HepG2 (cell line): Measurements from ENCODE around the gene OSBPL10. TPM values are rescaled to one million over a fixed set of nuclear protein-coding genes. Genes with fewer than 3 reads are reported as not detected.

Experiments used
- ATAC-seq: fragments of 200-7000 bp; cut with Tn5 transposase; 3 replicates; pipeline ENCODE4 v1.9.1; 2020; ENCODE audit warnings: mild to moderate bottlenecking, moderate library complexity
- BruUV-seq: library from RNA; stranded (reverse); fragments of 400-500 nt; replicated peaks from 2 replicates; lab custom pipeline; 2021; lab: Mats Ljungman, UMichigan
- CTCF ChIA-PET: fragments of 300-600 bp; formaldehyde crosslinking; extraction: SDS; loops from one replicate; lab custom pipeline; 2021; ENCODE audit warnings: low total read pairs, inconsistent platforms, low intra/inter-chr PET ratio; lab: Yijun Ruan, JAX
- POLR2A ChIA-PET: fragments of 350-600 bp; sonication (Branson Sonifier 250); formaldehyde crosslinking; loops from one replicate; lab custom pipeline; 2020; ENCODE audit warnings: antibody characterized with exemption, inconsistent platforms; lab: Yijun Ruan, JAX
- DNase-seq: peaks from one replicate; pipeline ENCODE4 v3.0.0-alpha.2; 2015; ENCODE audit warnings: low spot score
- FAIRE-seq: peaks from 3 replicates; lab custom pipeline; 2011; peaks lifted over from hg19 to GRCh38; lab: Jason Lieb, UNC
- H2AFZ ChIP-seq: one replicate; pipeline ENCODE4 v1.6.1; 2011; ENCODE audit warnings: low read length, inconsistent platforms
- H3K27ac ChIP-seq: fragments of 300-600 bp; 3 replicates; pipeline ENCODE4 v1.8.0; 2011; ENCODE audit warnings: mixed run types, mild to moderate bottlenecking, mixed read lengths, low read length, inconsistent platforms; ENCODE audit not compliant: insufficient read depth; ENCODE audit errors: extremely low read length
- H3K27me3 ChIP-seq, 2 experiments: fragments of 200-600 bp in 1 of 2; 2 replicates in 1 of 2; 3 replicates in 1 of 2; pipeline versions ENCODE4 v1.6.0 to v1.8.0; 2011; ENCODE audit warnings: low read length in 2 of 2, mild to moderate bottlenecking in 2 of 2, moderate library complexity in 2 of 2, inconsistent platforms in 1 of 2; ENCODE audit not compliant: insufficient read depth in 2 of 2, control insufficient read depth in 1 of 2
- H3K36me3 ChIP-seq, 2 experiments: fragments of 200-600 bp in 1 of 2; replicated peaks in 1 of 2; 2 replicates in 1 of 2; 3 replicates in 1 of 2; pipeline versions ENCODE4 v1.5.1 to v1.8.0; 2011; ENCODE audit warnings: low read length in 2 of 2, inconsistent platforms in 1 of 2; ENCODE audit not compliant: insufficient read depth in 2 of 2, control insufficient read depth in 1 of 2
- H3K4me1 ChIP-seq: 2 replicates; pipeline ENCODE4 v1.5.1; 2012; ENCODE audit warnings: low read length, inconsistent platforms; ENCODE audit not compliant: insufficient read depth
- H3K4me2 ChIP-seq: 2 replicates; pipeline ENCODE4 v1.6.0; 2011; ENCODE audit warnings: low read depth, low read length, inconsistent platforms
- H3K4me3 ChIP-seq, 3 experiments: fragments of 200-600 bp in 1 of 3; sonication (generic), shearing (Covaris generic) in 1 of 3; replicated peaks in 1 of 3; 2 replicates each; pipeline ENCODE4 v1.5.1; 2011 to 2016; ENCODE audit warnings: low read length in 3 of 3, inconsistent platforms in 2 of 3, low read depth in 2 of 3, mild to moderate bottlenecking in 2 of 3, control low read depth in 1 of 3, mixed read lengths in 1 of 3; ENCODE audit not compliant: insufficient read depth in 1 of 3
- H3K79me2 ChIP-seq: one replicate; pipeline ENCODE4 v1.6.1; 2011; ENCODE audit warnings: low read length, inconsistent platforms; ENCODE audit not compliant: insufficient read depth
- H3K9ac ChIP-seq: 2 replicates; pipeline ENCODE4 v1.6.0; 2011; ENCODE audit warnings: mild to moderate bottlenecking, low read depth, low read length, inconsistent platforms; ENCODE audit not compliant: insufficient read depth
- H3K9me3 ChIP-seq: 2 replicates; pipeline ENCODE4 v1.5.1; 2012; ENCODE audit warnings: mild to moderate bottlenecking, low read length
- H4K20me1 ChIP-seq: 2 replicates; pipeline ENCODE4 v1.6.0; 2011; ENCODE audit warnings: inconsistent platforms, mild to moderate bottlenecking, low read length, moderate library complexity; ENCODE audit not compliant: insufficient read depth
- ADNP ChIP-seq: sonication (generic); formaldehyde crosslinking; IDR thresholded peaks from 2 replicates; pipeline ENCODE4 v1.4.0; 2020; ENCODE audit warnings: missing genetic modification reagents
- ATAD3A ChIP-seq: sonication (generic); formaldehyde crosslinking; IDR thresholded peaks from 2 replicates; pipeline ENCODE4 v1.4.0; 2020; ENCODE audit warnings: missing genetic modification reagents
- BRF2 ChIP-seq: sonication (generic); formaldehyde crosslinking; IDR thresholded peaks from 2 replicates; pipeline ENCODE4 v1.8.1; 2022; ENCODE audit warnings: mild to moderate bottlenecking, missing genetic modification reagents
- CSRNP2 ChIP-seq: sonication (generic); formaldehyde crosslinking; conservative IDR thresholded peaks from 2 replicates; pipeline ENCODE4 v1.8.0; 2022; ENCODE audit warnings: low read depth, missing genetic modification reagents
- FOXA3 ChIP-seq: IDR thresholded peaks from 2 replicates; pipeline ENCODE4 v1.6.1; 2016; ENCODE audit warnings: missing genetic modification reagents, missing compliant biosample characterization
- HMG20B ChIP-seq: conservative IDR thresholded peaks from 2 replicates; pipeline ENCODE4 v1.6.1; 2016; ENCODE audit warnings: missing genetic modification reagents, missing compliant biosample characterization
- NKX3-1 ChIP-seq: sonication (generic); formaldehyde crosslinking; IDR thresholded peaks from 2 replicates; pipeline ENCODE4 v1.5.0; 2020; ENCODE audit warnings: missing genetic modification reagents
- PTBP1 ChIP-seq: fragments of 200-400 bp; formaldehyde crosslinking; IDR thresholded peaks from 2 replicates; pipeline ENCODE4 v1.6.1; 2018; ENCODE audit warnings: low read length, low read depth; ENCODE audit not compliant: poor library complexity, severe bottlenecking
- ZBTB7A ChIP-seq: sonication (generic); formaldehyde crosslinking; IDR thresholded peaks from 2 replicates; pipeline ENCODE4 v1.8.0; 2022; ENCODE audit warnings: mild to moderate bottlenecking, missing genetic modification reagents
- ZFY ChIP-seq: sonication (generic); formaldehyde crosslinking; IDR thresholded peaks from 2 replicates; pipeline ENCODE4 v1.4.0; 2020; ENCODE audit warnings: missing genetic modification reagents
- ZNF432 ChIP-seq: sonication (generic); formaldehyde crosslinking; IDR thresholded peaks from 2 replicates; pipeline ENCODE4 v1.5.0; 2020; ENCODE audit warnings: missing genetic modification reagents, mild to moderate bottlenecking, borderline replicate concordance
- ZNF709 ChIP-seq: sonication (generic); formaldehyde crosslinking; IDR thresholded peaks from 2 replicates; pipeline ENCODE4 v1.5.0; 2020; ENCODE audit warnings: mild to moderate bottlenecking, missing genetic modification reagents
- WGBS: methylation state at CpG from one replicate; pipeline ENCODE4 v1.1.6; 2017; ENCODE audit warnings: low lambda C conversion rate; 5-methylcytosine and 5-hydroxymethylcytosine counted together
- in situ Hi-C: cut with HindIII; loops from 2 replicates; pipeline ENCODE4 v1.10.0; 2017; ENCODE audit warnings: low pct_unique_long_range_greater_than_20kb; ENCODE audit not compliant: extremely low pct_ligation_motif_present
- intact Hi-C: fragments of 100-400 bp; cut with micrococcal nuclease; formaldehyde crosslinking; loops from one replicate; pipeline ENCODE4 v1.10.0; 2022; ENCODE audit not compliant: unreplicated experiment
- polyA plus RNA-seq, 8 experiments: library from polyadenylated mRNA; depleted of rRNA in 3 of 8; stranded (reverse) in 7 of 8; unstranded in 1 of 8; fragments of >200 nt; fragmentation: Illumina TruSeq in 4 of 8; extraction: Trizol in 4 of 8; gene quantifications; 2 replicates each; pipeline versions ENCODE4 v1.2.1 to v1.2.3, GENCODE V29; 2011 to 2016; ENCODE audit warnings: low read depth in 4 of 8, missing spikeins in 1 of 8, mixed read lengths in 1 of 8; ENCODE audit not compliant: insufficient read depth in 1 of 8
- total RNA-seq, 5 experiments: library from RNA; depleted of rRNA; stranded (reverse); fragments of >200 nt; fragmentation: Illumina TruSeq; extraction: Trizol; gene quantifications; 2 replicates each; pipeline ENCODE4 v1.2.3, GENCODE V29; 2016; ENCODE audit warnings: low read depth in 1 of 5
- TF ChIP-seq, protein P1 (sequence below): sonication (generic); formaldehyde crosslinking; IDR thresholded peaks from 2 replicates; pipeline ENCODE4 v1.9.0; 2021; ENCODE audit warnings: missing genetic modification reagents, borderline replicate concordance

OSBPL10 gene
- total and polyA plus RNA-seq, 2 of the 13 experiments (the other 11 are each of a cell fraction or from before 2014, with no cell fraction given), result 10.3 to 28.6 TPM

DNA sequence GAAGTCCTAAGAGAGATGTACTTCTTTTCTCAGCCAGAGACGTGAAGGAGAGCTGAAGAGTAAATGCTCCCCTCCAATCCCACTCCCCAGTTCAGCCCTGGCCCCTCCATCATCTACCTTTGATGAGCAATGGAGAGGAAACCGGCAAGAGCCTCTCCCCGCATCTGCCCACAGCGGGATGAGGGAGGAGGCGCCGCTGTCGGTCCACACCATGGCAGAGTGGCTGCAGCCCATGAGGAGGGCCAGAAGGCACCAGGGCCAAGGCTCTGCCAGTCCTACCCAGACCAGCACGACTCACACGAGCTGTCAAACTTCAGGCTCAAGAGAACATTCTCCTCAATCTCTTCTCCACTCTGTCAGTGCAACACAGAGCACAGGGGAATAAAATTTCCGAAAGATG is 129.8 kb downstream of the OSBPL10 start:
- FAIRE-seq, result no peak
- Histone ChIP-seq H3K79me2 (peaks cover 2% of the 10 kb centered on the region), H3K4me1 (peaks cover 28% of the 10 kb centered on the region), H3K27ac (no peak overlapping the region), H3K27me3 (no peaks in the 10 kb centered on the region), H3K4me2 (no peak overlapping the region), H2AFZ (no peak overlapping the region), H3K9me3 (no peaks in the 10 kb centered on the region), H3K9ac (no peak overlapping the region), H4K20me1 (no peaks in the 10 kb centered on the region), H3K4me3 (no peak overlapping the region), H3K36me3 (peaks cover 0 to 5% of the 10 kb centered on the region in 2 experiments; a peak in 2 of 5 replicates)
- intact Hi-C loops, result no loop called here
- ChIA-PET POLR2A (no interaction called here), CTCF (no interaction called here)
- WGBS, result 88% methylated on average over 10 of the region's 10 CpGs
- no peak for TF ChIP-seq ZBTB7A
- TF ChIP-seq ATAD3A (CRISPR knock-in tag), result no peak
- no peak for TF ChIP-seq NKX3-1 (CRISPR knock-in tag)
- TF ChIP-seq ZNF432, result no peak
- TF ChIP-seq FOXA3 (CRISPR knock-in tag), result no peak
- TF ChIP-seq ADNP (CRISPR knock-in tag), result no peak
- TF ChIP-seq HMG20B (CRISPR knock-in tag), result no peak
- TF ChIP-seq PTBP1, result no peak
- no peak for TF ChIP-seq BRF2 (CRISPR knock-in tag)
- TF ChIP-seq ZNF709 (CRISPR knock-in tag), result no peak
- no peak for TF ChIP-seq CSRNP2
- TF ChIP-seq ZFY (CRISPR knock-in tag), result no peak
- TF ChIP-seq, protein P1, sequence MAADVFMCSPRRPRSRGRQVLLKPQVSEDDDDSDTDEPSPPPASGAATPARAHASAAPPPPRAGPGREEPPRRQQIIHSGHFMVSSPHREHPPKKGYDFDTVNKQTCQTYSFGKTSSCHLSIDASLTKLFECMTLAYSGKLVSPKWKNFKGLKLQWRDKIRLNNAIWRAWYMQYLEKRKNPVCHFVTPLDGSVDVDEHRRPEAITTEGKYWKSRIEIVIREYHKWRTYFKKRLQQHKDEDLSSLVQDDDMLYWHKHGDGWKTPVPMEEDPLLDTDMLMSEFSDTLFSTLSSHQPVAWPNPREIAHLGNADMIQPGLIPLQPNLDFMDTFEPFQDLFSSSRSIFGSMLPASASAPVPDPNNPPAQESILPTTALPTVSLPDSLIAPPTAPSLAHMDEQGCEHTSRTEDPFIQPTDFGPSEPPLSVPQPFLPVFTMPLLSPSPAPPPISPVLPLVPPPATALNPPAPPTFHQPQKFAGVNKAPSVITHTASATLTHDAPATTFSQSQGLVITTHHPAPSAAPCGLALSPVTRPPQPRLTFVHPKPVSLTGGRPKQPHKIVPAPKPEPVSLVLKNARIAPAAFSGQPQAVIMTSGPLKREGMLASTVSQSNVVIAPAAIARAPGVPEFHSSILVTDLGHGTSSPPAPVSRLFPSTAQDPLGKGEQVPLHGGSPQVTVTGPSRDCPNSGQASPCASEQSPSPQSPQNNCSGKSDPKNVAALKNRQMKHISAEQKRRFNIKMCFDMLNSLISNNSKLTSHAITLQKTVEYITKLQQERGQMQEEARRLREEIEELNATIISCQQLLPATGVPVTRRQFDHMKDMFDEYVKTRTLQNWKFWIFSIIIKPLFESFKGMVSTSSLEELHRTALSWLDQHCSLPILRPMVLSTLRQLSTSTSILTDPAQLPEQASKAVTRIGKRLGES (CRISPR knock-in tag), result no peak
- ATAC-seq, result no peak
- no TSS peak for BruUV-seq
- no peak for DNase-seq
- in situ Hi-C loops, result no loop called here
